ENCODE results near the gene SGSM1.
A peak's percentile ranks its signal among the peaks of the same experiment; 100 is the strongest.

SGSM1 gene

GRCh38 chr22:24938741-24939341, 132.8 kb downstream of the SGSM1 start:
- Histone ChIP-seq H3K9ac (ENCODE audit: low read length in 2 of 2) (no peak overlapping the region), H3K9me3 (ENCODE audit: control insufficient read depth in 2 of 2, low read length in 2 of 2) (no peaks in the 10 kb centered on the region), H3K27me3 (ENCODE audit: control insufficient read depth in 1 of 2, insufficient read depth in 2 of 2, low read length in 2 of 2) (peaks cover 0 to 5% of the 10 kb centered on the region in 2 donors), H3K27ac (ENCODE audit: low read length) (no peak overlapping the region), H3K4me3 (ENCODE audit: low read length in 2 of 2) (no peak overlapping the region), H3K36me3 (ENCODE audit: control insufficient read depth in 2 of 2, insufficient read depth in 2 of 2, low read length in 2 of 2) (no peaks in the 10 kb centered on the region), H3K4me1 (ENCODE audit: control insufficient read depth, insufficient read depth, low read length) (no peaks in the 10 kb centered on the region)

- no peak overlapping the region for H3K27ac ChIP-seq (ENCODE audit: low read length)
- no peak overlapping the region for H3K9ac ChIP-seq (ENCODE audit: low read length in 2 of 2)
- H3K27me3 ChIP-seq (ENCODE audit: control insufficient read depth in 1 of 2, insufficient read depth in 2 of 2, low read length in 2 of 2): peaks cover 0 to 9% of the 10 kb centered on the region in 2 donors
- no peak overlapping the region for H3K4me3 ChIP-seq (ENCODE audit: low read length in 2 of 2)
- H3K9me3 ChIP-seq (ENCODE audit: control insufficient read depth in 2 of 2, low read length in 2 of 2): no peaks in the 10 kb centered on the region
- H3K4me1 ChIP-seq (ENCODE audit: control insufficient read depth, insufficient read depth, low read length): no peaks in the 10 kb centered on the region
- no peaks in the 10 kb centered on the region for H3K36me3 ChIP-seq (ENCODE audit: control insufficient read depth in 2 of 2, insufficient read depth in 2 of 2, low read length in 2 of 2)
These were observed 136.3 kb downstream of the SGSM1 start for GRCh38 chr22:24942301-24942700.

GRCh38 chr22:24944217-24944937, 138.4 kb downstream of the SGSM1 start:
- no peak overlapping the region for H3K4me3 ChIP-seq (ENCODE audit: low read length in 2 of 2)
- H3K27me3 ChIP-seq (ENCODE audit: control insufficient read depth in 1 of 2, insufficient read depth in 2 of 2, low read length in 2 of 2): peaks cover 2 to 16% of the 10 kb centered on the region in 2 donors
- H3K4me1 ChIP-seq (ENCODE audit: control insufficient read depth, insufficient read depth, low read length): no peaks in the 10 kb centered on the region
- H3K36me3 ChIP-seq (ENCODE audit: control insufficient read depth in 2 of 2, insufficient read depth in 2 of 2, low read length in 2 of 2): no peaks in the 10 kb centered on the region
- no peak overlapping the region for H3K27ac ChIP-seq (ENCODE audit: low read length)
- no peaks in the 10 kb centered on the region for H3K9me3 ChIP-seq (ENCODE audit: control insufficient read depth in 2 of 2, low read length in 2 of 2)
- H3K9ac ChIP-seq (ENCODE audit: low read length in 2 of 2): no peak overlapping the region

GRCh38 chr22:24945430-24945829, 139.4 kb downstream of the SGSM1 start:
- Histone ChIP-seq H3K36me3 (ENCODE audit: control insufficient read depth in 2 of 2, insufficient read depth in 2 of 2, low read length in 2 of 2) (no peaks in the 10 kb centered on the region), H3K27ac (ENCODE audit: low read length) (no peak overlapping the region)

GRCh38 chr22:24947383-24947782, 141.4 kb downstream of the SGSM1 start:
- Histone ChIP-seq H3K4me3 (ENCODE audit: low read length in 2 of 2) (no peak overlapping the region), H3K9ac (ENCODE audit: low read length in 2 of 2) (no peak overlapping the region), H3K27me3 (ENCODE audit: control insufficient read depth in 1 of 2, insufficient read depth in 2 of 2, low read length in 2 of 2) (peaks cover 2 to 18% of the 10 kb centered on the region in 2 donors), H3K4me1 (ENCODE audit: control insufficient read depth, insufficient read depth, low read length) (peaks cover 4% of the 10 kb centered on the region), H3K27ac (ENCODE audit: low read length) (no peak overlapping the region), H3K9me3 (ENCODE audit: control insufficient read depth in 2 of 2, low read length in 2 of 2) (no peaks in the 10 kb centered on the region), H3K36me3 (ENCODE audit: control insufficient read depth in 2 of 2, insufficient read depth in 2 of 2, low read length in 2 of 2) (no peaks in the 10 kb centered on the region)

More at GRCh38 chr22:24945430-24945829, 139.4 kb downstream of the SGSM1 start:
- Histone ChIP-seq H3K9me3 (ENCODE audit: control insufficient read depth in 2 of 2, low read length in 2 of 2) (no peaks in the 10 kb centered on the region), H3K4me1 (ENCODE audit: control insufficient read depth, insufficient read depth, low read length) (no peaks in the 10 kb centered on the region), H3K27me3 (ENCODE audit: control insufficient read depth in 1 of 2, insufficient read depth in 2 of 2, low read length in 2 of 2) (peaks cover 2 to 18% of the 10 kb centered on the region in 2 donors), H3K4me3 (ENCODE audit: low read length in 2 of 2) (no peak overlapping the region), H3K9ac (ENCODE audit: low read length in 2 of 2) (no peak overlapping the region)

GRCh38 chr22:24947881-24948280, 141.9 kb downstream of the SGSM1 start:
- Histone ChIP-seq H3K36me3 (ENCODE audit: control insufficient read depth in 2 of 2, insufficient read depth in 2 of 2, low read length in 2 of 2) (no peaks in the 10 kb centered on the region), H3K4me1 (ENCODE audit: control insufficient read depth, insufficient read depth, low read length) (peaks cover 6% of the 10 kb centered on the region), H3K27ac (ENCODE audit: low read length) (no peak overlapping the region), H3K27me3 (ENCODE audit: control insufficient read depth in 1 of 2, insufficient read depth in 2 of 2, low read length in 2 of 2) (peaks cover 2 to 15% of the 10 kb centered on the region in 2 donors), H3K9me3 (ENCODE audit: control insufficient read depth in 2 of 2, low read length in 2 of 2) (no peaks in the 10 kb centered on the region), H3K4me3 (ENCODE audit: low read length in 2 of 2) (no peak overlapping the region), H3K9ac (ENCODE audit: low read length in 2 of 2) (no peak overlapping the region)

GRCh38 chr22:24948356-24949202, 142.6 kb downstream of the SGSM1 start:
- Histone ChIP-seq H3K4me1 (ENCODE audit: control insufficient read depth, insufficient read depth, low read length) (peaks cover 13% of the 10 kb centered on the region), H3K27ac (ENCODE audit: low read length) (no peak overlapping the region), H3K36me3 (ENCODE audit: control insufficient read depth in 2 of 2, insufficient read depth in 2 of 2, low read length in 2 of 2) (no peaks in the 10 kb centered on the region), H3K4me3 (ENCODE audit: low read length in 2 of 2) (no peak overlapping the region), H3K9me3 (ENCODE audit: control insufficient read depth in 2 of 2, low read length in 2 of 2) (no peaks in the 10 kb centered on the region), H3K9ac (ENCODE audit: low read length in 2 of 2) (no peak overlapping the region), H3K27me3 (ENCODE audit: control insufficient read depth in 1 of 2, insufficient read depth in 2 of 2, low read length in 2 of 2) (peaks cover 2 to 15% of the 10 kb centered on the region in 2 donors)

- Histone ChIP-seq H3K36me3 (ENCODE audit: control insufficient read depth in 2 of 2, insufficient read depth in 2 of 2, low read length in 2 of 2) (no peaks in the 10 kb centered on the region), H3K27me3 (ENCODE audit: control insufficient read depth in 1 of 2, insufficient read depth in 2 of 2, low read length in 2 of 2) (peaks cover 2 to 15% of the 10 kb centered on the region in 2 donors), H3K9me3 (ENCODE audit: control insufficient read depth in 2 of 2, low read length in 2 of 2) (no peaks in the 10 kb centered on the region)
These were observed 144.4 kb downstream of the SGSM1 start for GRCh38 chr22:24950272-24950902.

GRCh38 chr22:24951942-24952836, 146.2 kb downstream of the SGSM1 start, which contains the start of gene KIAA1671:
Gene KIAA1671, plus strand, starts transcription at chr22:24952716. Its CDS starts 75,284 bp downstream, at chr22:25028000.
- Histone ChIP-seq H3K4me1 (ENCODE audit: control insufficient read depth, insufficient read depth, low read length) (peaks cover 16% of the 10 kb centered on the region), H3K27me3 (ENCODE audit: control insufficient read depth in 1 of 2, insufficient read depth in 2 of 2, low read length in 2 of 2) (peaks cover 2 to 11% of the 10 kb centered on the region in 2 donors), H3K27ac (ENCODE audit: low read length) (peak within 1 kb of the TSS; percentile 6), H3K36me3 (ENCODE audit: control insufficient read depth in 2 of 2, insufficient read depth in 2 of 2, low read length in 2 of 2) (no peaks in the 10 kb centered on the region), H3K9ac (ENCODE audit: low read length in 2 of 2) (peak within 1 kb of the TSS; percentile 79 to 82), H3K9me3 (ENCODE audit: control insufficient read depth in 2 of 2, low read length in 2 of 2) (no peaks in the 10 kb centered on the region), H3K4me3 (ENCODE audit: low read length in 2 of 2) (peak within 1 kb of the TSS; percentile 86 to 90)

More at GRCh38 chr22:24950272-24950902, 144.4 kb downstream of the SGSM1 start:
- H3K4me1 ChIP-seq (ENCODE audit: control insufficient read depth, insufficient read depth, low read length): peaks cover 16% of the 10 kb centered on the region
- no peak overlapping the region for H3K27ac ChIP-seq (ENCODE audit: low read length)
- H3K4me3 ChIP-seq (ENCODE audit: low read length in 2 of 2): no peak overlapping the region
- H3K9ac ChIP-seq (ENCODE audit: low read length in 2 of 2): no peak overlapping the region

Measured in stomach smooth muscle (tissue), 2 donors.